NCI-H345 treated with DMSO at 0.1 percent for 48 hours (cell line): ENCODE data around the gene AIG1.
"Not testable (repeated sequence)": the region's sequence is repeated elsewhere in the genome, so short reads cannot be mapped to it uniquely, and the experiment has no call there.

ENCODE experiments used
- DNase-seq: peaks from one replicate; lab custom pipeline; 2025; ENCODE audit not compliant: unreplicated experiment; lab: John Stamatoyannopoulos, UW

AIG1 gene

DNA sequence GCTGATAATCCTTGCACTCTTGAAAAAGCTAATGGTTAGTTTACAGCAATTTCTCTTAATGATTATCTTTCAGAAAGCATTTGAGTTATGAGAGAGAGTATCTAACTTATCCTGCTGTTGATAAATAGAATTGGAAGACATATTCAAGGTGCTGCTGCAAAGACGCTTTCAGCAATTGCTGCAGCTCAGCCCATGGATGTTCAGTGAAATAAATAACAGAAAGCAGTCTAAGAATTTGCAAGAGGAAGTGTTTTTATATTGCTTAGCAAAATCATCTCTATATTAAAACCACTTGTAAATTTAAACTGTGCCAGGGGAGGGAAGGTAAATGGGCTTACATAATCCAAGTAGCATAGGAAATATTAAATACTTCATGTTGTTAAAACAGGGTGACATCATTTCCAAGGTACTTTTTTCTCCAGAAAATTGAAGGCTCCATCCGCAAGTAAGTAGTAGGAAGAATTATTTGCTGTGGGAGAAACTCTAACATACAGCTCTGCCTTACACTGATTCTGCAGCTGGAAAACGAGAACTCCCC, 201.3 kb downstream of the AIG1 start:
- DNase-seq: no peak

GRCh38 chr6:143262859-143263258, 202.2 kb downstream of the AIG1 start:
- DNase-seq: no peak

DNA sequence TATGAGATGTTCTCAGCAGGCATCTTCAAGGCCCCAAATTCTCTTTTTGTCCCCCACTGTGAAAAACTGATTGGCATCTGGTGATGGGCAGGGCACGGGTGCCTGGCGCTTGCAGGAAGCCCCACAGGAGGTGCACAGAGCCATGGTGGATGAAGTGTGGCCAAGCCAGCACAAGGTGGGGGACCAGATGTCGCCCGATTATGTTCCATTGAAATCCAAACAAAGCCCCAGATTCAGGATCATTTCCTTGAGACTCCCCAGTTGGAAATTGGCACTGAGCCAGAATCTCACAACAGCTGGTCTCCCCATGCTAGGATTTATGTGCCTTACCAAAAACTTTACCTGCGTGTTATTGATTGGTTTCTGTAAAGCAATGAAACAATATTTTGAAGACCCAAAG, 203.7 kb downstream of the AIG1 start:
- DNase-seq: peak; percentile 41

- DNase-seq: no peak
These were observed 204.5 kb downstream of the AIG1 start for GRCh38 chr6:143264986-143265764.

DNA sequence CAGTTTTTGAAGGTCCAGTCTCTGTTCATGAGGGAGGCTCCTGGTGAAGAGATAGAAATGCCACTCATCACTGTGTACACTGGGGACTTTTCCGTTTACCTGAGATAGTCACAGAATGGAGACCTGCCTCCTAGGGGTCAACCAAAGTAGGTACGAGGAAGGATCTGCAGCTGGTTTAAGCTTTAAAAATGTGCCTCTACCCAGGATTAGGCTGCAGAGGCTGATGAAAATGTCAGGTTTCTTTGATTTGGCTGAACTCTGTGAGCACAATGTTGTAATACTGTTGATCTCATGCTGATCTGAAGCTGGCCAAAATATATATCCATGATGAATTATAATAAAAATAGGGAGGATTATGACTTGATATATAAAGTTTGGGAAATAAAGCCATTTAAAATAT, 207.1 kb downstream of the AIG1 start:
- no peak for DNase-seq

GRCh38 chr6:143268439-143268838, 207.8 kb downstream of the AIG1 start:
- DNase-seq: no peak

DNA sequence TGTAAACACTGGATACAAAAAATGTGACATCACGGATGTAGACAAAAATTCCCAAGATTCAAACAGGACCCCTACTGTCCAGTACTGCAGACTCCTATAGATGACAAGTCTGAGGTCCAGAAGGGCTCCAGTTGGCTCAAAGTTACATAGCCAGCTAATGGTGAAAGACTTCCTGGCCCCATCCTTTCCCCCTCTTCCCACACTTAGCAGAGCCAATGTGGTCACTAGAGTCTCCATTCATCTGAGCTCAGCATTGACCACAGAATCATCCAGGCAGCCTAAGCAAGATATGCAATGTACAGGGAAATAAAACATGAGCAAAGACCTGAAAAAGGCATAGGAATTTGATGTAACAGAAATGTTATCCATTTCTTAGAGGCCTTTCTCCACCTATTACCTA, 209.3 kb downstream of the AIG1 start:
- no peak for DNase-seq

DNA sequence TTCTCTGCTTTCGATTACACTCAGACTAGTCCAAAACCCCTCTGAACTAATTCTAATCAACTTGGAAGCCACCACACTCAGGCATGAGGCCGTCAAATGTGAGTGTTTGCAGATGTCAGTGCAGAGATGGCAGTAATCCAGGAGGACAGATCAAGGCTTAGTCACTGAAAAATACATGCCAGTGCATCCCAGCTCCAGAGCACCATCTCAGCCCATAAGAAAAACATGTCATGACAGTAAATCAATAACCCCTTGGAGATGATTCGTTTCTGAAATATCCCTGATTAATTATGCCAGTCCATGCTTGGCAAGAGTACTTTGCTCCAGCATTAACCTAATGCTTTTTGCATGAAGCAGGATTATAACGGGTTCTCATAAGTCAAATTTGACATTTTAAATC, 210.3 kb downstream of the AIG1 start:
- no peak for DNase-seq

- DNase-seq: no peak
These were observed 215.7 kb downstream of the AIG1 start for GRCh38 chr6:143276436-143276835.

DNA sequence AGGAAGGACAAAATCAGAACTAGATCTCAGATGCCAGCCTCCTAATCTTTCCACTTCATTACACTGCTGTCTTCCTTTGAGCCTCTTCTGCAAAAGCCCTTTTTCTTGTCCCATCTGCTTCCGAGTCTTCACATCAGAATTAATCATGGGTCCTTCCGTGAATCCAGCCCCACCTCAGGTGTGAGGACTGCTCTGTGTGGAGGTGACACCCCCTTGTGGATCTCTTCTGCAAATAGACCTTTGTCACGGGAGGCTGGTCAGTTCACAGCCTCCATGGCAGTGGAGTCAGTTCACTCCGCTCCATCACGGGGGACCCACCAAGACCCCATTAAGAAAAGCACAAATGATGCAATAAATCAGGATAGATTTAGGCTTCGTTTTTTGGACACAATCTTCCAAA, 218.7 kb downstream of the AIG1 start:
- DNase-seq: no peak

DNA sequence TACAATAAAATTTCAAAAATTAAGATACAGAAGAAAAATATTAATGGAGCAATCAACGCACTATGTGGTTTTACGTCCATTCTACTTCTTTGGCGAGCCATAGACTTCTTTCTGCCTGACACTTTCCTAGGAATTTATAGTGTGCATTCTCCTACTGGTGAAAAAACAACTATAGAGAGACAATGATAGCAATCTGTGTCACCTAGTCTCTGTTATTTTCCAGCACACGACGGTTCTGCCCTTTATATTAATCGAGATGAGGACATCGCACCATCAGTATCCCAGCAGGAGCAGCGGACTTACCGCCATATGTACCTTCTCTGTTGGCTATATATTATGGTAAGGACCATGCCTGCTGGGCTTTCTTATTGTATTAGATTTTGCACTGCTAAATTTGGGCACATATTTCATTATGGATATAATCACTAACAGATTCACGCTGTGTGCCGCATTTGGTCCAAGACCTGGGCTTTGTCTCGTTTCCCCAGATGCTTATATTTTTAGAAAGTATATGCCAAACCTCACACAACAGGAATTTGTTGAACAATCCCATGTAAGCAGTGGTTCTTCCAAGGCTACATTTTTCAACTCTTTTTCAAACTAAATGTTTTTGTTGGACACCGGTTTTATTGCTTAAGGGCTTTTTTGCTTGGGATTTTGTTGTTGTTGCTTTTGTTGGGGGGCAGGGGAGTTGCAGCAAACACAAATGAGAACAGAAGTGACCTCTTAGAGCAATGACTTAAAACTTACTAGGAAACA, 223.4 kb downstream of the AIG1 start:
- no peak for DNase-seq

DNA sequence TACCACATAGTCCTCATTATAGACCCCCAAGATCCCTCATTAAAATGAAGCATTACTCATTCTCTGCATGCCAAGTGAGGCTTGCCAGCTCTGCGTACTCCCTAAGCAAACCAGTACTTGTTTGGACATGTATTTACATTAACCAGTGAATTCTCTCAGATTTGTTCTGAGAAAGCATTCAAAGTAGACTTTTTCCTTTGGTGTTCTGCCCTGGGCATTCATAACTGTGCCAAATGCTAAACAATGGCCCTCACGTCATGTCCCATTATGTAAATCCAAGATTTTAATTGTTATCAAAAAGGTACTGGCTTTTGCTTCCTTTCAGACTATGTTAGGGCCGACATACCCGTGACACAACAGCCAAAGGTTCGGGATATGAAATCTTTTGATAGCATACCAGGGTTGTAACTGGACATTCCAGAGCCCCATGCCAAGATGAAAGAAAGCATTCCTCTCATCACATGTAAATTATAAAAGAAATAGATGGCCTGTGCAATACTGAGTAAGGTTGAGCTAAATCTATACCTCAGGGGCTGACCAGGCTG, 225.6 kb downstream of the AIG1 start:
- no peak for DNase-seq

DNA sequence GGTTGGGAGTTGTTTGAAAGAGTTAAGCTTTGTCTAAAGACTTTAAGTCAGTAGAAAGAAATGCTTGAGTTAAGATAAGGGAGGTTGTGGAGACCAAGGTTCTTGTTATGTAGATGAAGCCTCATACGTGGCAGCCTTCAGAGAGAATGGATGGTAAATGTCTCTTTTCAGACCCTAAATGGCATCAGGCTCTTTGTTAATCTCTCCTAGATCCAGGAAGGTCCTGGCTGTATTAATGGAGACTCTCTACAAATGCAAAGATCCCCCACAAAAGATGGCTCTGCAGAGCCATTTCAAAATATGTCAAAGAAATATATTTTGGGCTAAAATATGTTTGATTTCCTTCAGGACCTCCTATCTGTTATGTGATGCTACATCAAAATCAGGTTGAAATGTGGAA, 228.2 kb downstream of the AIG1 start:
- DNase-seq: no peak

DNA sequence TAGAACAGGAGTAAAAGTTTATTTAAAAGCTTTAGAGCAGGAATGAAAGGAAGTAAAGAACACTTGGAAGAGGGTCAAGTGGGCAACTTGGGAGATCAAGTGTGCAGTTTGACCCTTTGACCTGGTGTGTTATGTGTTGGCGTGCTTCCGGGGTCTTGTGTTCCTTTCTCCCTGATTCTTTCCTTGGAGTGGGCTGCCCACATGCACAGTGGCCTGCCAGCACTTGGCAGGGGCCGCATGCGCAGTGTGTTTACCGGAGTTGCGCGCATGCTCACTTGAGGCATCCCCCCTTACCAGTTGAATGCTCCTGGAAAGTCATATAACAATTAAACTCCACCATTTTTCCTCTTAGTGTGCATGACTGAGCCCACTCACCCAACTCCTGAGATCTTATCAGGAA, 229.5 kb downstream of the AIG1 start:
- DNase-seq: no peak

- DNase-seq: no peak
These were observed 232.8 kb downstream of the AIG1 start for GRCh38 chr6:143293523-143293922.

- no peak for DNase-seq
These were observed 233.7 kb downstream of the AIG1 start for GRCh38 chr6:143294265-143294860.

DNA sequence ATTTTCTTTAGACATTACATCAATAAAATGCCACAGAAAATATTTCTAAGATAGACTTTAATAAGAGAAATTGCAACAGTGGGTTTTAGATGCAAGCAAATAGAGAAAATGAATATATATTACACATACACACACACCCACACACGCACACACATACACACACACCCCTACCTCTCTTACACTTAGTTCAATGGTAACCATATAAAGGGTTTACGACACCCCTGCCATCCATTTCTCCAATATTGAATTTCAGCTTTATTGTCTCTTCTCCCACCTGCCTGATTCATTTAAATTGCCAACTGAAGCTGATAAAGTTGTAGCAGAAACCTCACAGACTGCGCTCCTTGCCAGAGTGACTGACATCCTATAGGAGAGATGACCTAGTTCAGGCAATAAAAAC, 235.2 kb downstream of the AIG1 start:
- DNase-seq: no peak

- DNase-seq: no peak
These were observed 237.4 kb downstream of the AIG1 start for GRCh38 chr6:143298071-143298470.

- no peak for DNase-seq
These were observed 238.8 kb downstream of the AIG1 start for GRCh38 chr6:143299253-143300166.

- no peak for DNase-seq
These were observed 240.5 kb downstream of the AIG1 start for GRCh38 chr6:143301188-143301587.

DNA sequence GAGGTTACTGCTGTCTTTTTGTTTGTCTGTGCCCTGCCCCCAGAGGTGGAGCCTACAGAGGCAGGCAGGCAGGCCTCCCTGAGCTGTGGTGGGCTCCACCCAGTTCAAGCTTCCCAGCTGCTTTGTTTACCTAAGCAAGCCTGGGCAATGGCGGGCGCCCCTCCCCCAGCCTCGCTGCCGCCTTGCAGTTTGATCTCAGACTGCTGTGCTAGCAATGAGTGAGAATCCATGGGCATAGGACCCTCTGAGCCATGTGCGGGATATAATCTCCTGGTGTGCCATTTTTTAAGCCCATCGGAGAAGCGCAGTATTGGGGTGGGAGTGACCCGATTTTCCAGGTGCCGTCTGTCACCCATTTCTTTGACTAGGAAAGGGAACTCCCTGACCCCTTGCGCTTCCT, 247.1 kb downstream of the AIG1 start:
- not testable (repeated sequence) for DNase-seq
